ENCODE results near the gene LCN6. TPM values are rescaled to one million over a fixed set of nuclear protein-coding genes. Genes with fewer than 3 reads are reported as not detected.
"Not testable (repeated sequence)": the region's sequence is repeated elsewhere in the genome, so short reads cannot be mapped to it uniquely, and the experiment has no call there.

The LCN6 gene
- total and polyA plus RNA-seq, 2 donors (not counting 1 experiment from before 2014, with no cell fraction given) = 0.18 TPM; not detected in 1

GRCh38 chr9:136769710-136770191, 21.4 kb upstream of the LCN6 start:
- no peaks in the 10 kb centered on the region for H3K79me2 ChIP-seq (ENCODE audit: control insufficient read depth, insufficient read depth, low read length)
- DNase-seq (peak; percentile 67), ATAC-seq (ENCODE audit: low read depth) (no peak)
- no peak overlapping the region for H3K27ac ChIP-seq (ENCODE audit: low read length in 2 of 2)
- peaks cover 6% of the 10 kb centered on the region for H3K27me3 Mint-ChIP-seq
- H4K20me1 ChIP-seq (ENCODE audit: control insufficient read depth, insufficient read depth, low read length, poor library complexity, severe bottlenecking) = no peaks in the 10 kb centered on the region
- H3K36me3 ChIP-seq (replicated peaks in 1 of 2; ENCODE audit: control extremely low read depth in 1 of 2, control insufficient read depth in 1 of 2, extremely low read depth in 1 of 2, insufficient read depth in 2 of 2, low read length in 1 of 2) = no peaks in the 10 kb centered on the region
- CTCF ChIA-PET = interaction anchor here (0.6 to 4.6 kb wide), 6 partner anchors 8 to 266 kb away, joined by 3 to 24 read pairs (median 5); partner anchors contain the start of gene LCN8
- peaks cover 23 to 45% of the 10 kb centered on the region in 2 donors for H3K4me1 ChIP-seq (ENCODE audit: control insufficient read depth in 2 of 2, insufficient read depth in 2 of 2, low read length in 2 of 2)
- H3K9me3 ChIP-seq (ENCODE audit: control extremely low read depth in 1 of 3, control insufficient read depth in 2 of 3, insufficient read depth in 1 of 3, low read length in 2 of 3) = peaks cover 0 to 10% (median 6%) of the 10 kb centered on the region in 3 donors
- intact Hi-C loops (cut with micrococcal nuclease) = no loop called here
- peaks cover 0 to 8% (median 0%) of the 10 kb centered on the region in 4 experiments for H3K27me3 ChIP-seq (replicated peaks in 1 of 4; ENCODE audit: control extremely low read depth in 1 of 4, control insufficient read depth in 3 of 4, insufficient read depth in 4 of 4, low read length in 3 of 4)
- no peak overlapping the region for H3K9ac ChIP-seq (ENCODE audit: low read length)
- WGBS (ENCODE audit: insufficient coverage) = 18% methylated on average over 3 of the region's 16 CpGs
- TF ChIP-seq CTCF (IDR thresholded peaks at IDR 0.05) (peak; percentile 33), EZH2 (IDR thresholded peaks at IDR 0.05; ENCODE audit: borderline replicate concordance, insufficient read depth, low read depth, low read length, poor library complexity, severe bottlenecking) (no peak)
- H3K4me3 Mint-ChIP-seq = peak overlapping the region; percentile 37
- peaks cover 6% of the 10 kb centered on the region for H3K9me3 Mint-ChIP-seq (ENCODE audit: insufficient read depth)
- no peak overlapping the region for H3K4me3 ChIP-seq (ENCODE audit: control extremely low read depth in 1 of 5, extremely low read depth in 1 of 5, insufficient read depth in 1 of 5, low read depth in 2 of 5, low read length in 4 of 5)
- H3K27ac Mint-ChIP-seq = peak overlapping the region; percentile 46
- POLR2A ChIA-PET = interaction anchor here (1.7 kb wide), 1 partner anchor 12 kb away, joined by 4 read pairs; no protein-coding TSS in a partner anchor
- H2AFZ ChIP-seq (ENCODE audit: insufficient read depth, low read depth, low read length, poor library complexity, severe bottlenecking) = no peak overlapping the region
- peaks cover 37% of the 10 kb centered on the region for H3K4me1 Mint-ChIP-seq
- peak overlapping the region; percentile 30 for H3K4me2 ChIP-seq (replicated peaks; ENCODE audit: low read depth, low read length, poor library complexity, severe bottlenecking)

GRCh38 chr9:136766410-136767120, 18.2 kb upstream of the LCN6 start:
- H3K4me3 ChIP-seq (ENCODE audit: control extremely low read depth in 1 of 5, extremely low read depth in 1 of 5, insufficient read depth in 1 of 5, low read depth in 2 of 5, low read length in 4 of 5); H3K27me3 Mint-ChIP-seq; H3K9me3 ChIP-seq (ENCODE audit: control extremely low read depth in 1 of 3, control insufficient read depth in 2 of 3, insufficient read depth in 1 of 3, low read length in 2 of 3); H3K9me3 Mint-ChIP-seq (ENCODE audit: insufficient read depth); H3K27me3 ChIP-seq (replicated peaks in 1 of 4; ENCODE audit: control extremely low read depth in 1 of 4, control insufficient read depth in 3 of 4, insufficient read depth in 4 of 4, low read length in 3 of 4); H2AFZ ChIP-seq (ENCODE audit: insufficient read depth, low read depth, low read length, poor library complexity, severe bottlenecking); H3K36me3 ChIP-seq (replicated peaks in 1 of 2; ENCODE audit: control extremely low read depth in 1 of 2, control insufficient read depth in 1 of 2, extremely low read depth in 1 of 2, insufficient read depth in 2 of 2, low read length in 1 of 2); H4K20me1 ChIP-seq (ENCODE audit: control insufficient read depth, insufficient read depth, low read length, poor library complexity, severe bottlenecking); H3K79me2 ChIP-seq (ENCODE audit: control insufficient read depth, insufficient read depth, low read length): not testable (repeated sequence)
- H3K9ac ChIP-seq (ENCODE audit: low read length) = peak overlapping the region; percentile 23
- H3K4me2 ChIP-seq (replicated peaks; ENCODE audit: low read depth, low read length, poor library complexity, severe bottlenecking) = peak overlapping the region; percentile 45
- 27% methylated on average over 7 of the region's 18 CpGs for WGBS (ENCODE audit: insufficient coverage)
- peak; percentile 18 for ATAC-seq (ENCODE audit: low read depth)
- DNase-seq = peak; percentile 91
- H3K4me1 ChIP-seq (ENCODE audit: control insufficient read depth in 2 of 2, insufficient read depth in 2 of 2, low read length in 2 of 2) = peaks cover 17 to 56% of the 10 kb centered on the region in 2 donors
- peak; percentile 62 for TF ChIP-seq CTCF (IDR thresholded peaks at IDR 0.05)
- H3K27ac ChIP-seq (ENCODE audit: low read length in 2 of 2) = peak overlapping the region; percentile 57 to 79
- ChIA-PET CTCF (interaction anchor here (1.0 to 4.6 kb wide), 13 partner anchors 9 to 320 kb away, joined by 3 to 24 read pairs (median 6); partner anchors contain the start of genes LCN10, LCN8, MAN1B1 and TMEM141), POLR2A (interaction anchor here (0.5 to 2.2 kb wide), 5 partner anchors 9 to 268 kb away, joined by 3 to 8 read pairs (median 4); partner anchors contain the start of gene LCN8)
- peaks cover 36% of the 10 kb centered on the region for H3K4me1 Mint-ChIP-seq
- H3K4me3 Mint-ChIP-seq = peak overlapping the region; percentile 74
- peak overlapping the region; percentile 93 for H3K27ac Mint-ChIP-seq
- intact Hi-C loops (cut with micrococcal nuclease) = loop anchor here (2.0 kb wide), 1 partner anchor 24 kb away; the partner anchor contains the start of gene TMEM141
